HG03175 (cell line): Measurements from ENCODE around the gene SND1.

ENCODE experiments used
- ATAC-seq: cut with Tn5 transposase; IDR thresholded peaks from one replicate; pipeline ENCODE4 v1.9.1; 2021; ENCODE audit warnings: mild to moderate bottlenecking, moderate library complexity; ENCODE audit not compliant: unreplicated experiment

Gene SND1

DNA sequence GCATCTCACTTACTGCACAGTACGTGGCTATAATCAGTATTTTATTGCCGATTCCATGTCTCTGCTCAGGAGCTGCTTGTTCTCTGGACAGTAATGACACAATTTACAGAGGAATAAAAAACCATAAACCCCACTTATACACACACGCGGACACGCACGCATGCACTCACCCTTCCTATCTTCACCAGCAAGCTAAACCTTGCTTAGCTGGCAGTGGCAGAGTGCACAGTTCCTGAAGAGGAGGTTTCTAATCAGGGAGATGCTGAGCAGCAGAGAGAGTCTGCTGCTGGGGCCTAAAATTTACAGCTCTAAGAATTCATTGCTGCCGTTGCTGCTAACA is 66.3 kb downstream of the SND1 start:
- ATAC-seq, result no peak

DNA sequence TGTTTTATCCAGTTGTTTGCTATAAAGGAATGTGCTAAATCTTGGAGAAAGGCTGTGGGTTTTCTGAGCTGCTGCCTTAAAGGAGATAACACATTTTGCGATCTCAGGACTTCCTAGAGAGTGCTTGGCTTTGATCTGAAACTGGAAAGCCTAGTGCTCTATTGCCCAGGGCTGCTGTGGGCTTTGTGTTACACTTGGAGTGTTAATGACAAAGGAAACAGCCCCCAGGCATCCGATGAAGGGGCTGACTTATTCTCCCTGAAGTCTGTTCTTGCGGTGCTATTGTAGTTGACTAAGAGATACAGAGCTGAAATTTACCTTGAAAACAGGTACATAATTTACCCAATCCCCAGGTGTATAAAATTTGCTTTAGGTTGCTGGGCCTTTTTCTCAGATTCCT is 74.5 kb downstream of the SND1 start:
- no peak for ATAC-seq

DNA sequence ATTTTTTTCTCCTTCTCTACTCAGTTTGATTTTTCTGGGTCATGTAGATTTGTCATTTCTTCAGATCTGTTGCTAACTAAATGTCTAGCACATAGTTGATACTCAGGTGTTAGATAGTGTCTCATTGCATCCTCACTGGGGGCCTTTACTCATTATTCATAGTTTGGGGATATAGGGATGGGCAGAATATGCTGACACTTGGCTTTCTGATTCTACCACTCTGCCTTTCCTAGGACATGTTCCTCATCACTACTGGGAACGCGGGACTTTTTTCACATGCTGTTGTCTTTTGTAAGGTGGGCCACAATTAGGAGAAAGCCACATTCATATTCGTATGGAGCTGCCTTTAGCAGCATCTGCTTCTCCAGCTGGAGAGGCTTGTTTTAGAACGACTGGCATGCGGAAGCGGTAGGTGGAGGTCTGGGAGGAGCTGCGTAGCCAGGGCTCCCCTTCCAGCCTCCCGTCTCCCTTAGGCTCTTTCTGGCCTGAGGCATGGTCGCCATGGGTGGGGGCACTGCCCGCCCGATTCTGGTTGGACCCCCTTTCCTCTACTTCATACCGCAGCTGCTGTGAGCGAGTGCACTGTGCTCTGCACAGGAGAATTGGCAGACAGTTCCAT is 78.8 kb downstream of the SND1 start:
- no peak for ATAC-seq

DNA sequence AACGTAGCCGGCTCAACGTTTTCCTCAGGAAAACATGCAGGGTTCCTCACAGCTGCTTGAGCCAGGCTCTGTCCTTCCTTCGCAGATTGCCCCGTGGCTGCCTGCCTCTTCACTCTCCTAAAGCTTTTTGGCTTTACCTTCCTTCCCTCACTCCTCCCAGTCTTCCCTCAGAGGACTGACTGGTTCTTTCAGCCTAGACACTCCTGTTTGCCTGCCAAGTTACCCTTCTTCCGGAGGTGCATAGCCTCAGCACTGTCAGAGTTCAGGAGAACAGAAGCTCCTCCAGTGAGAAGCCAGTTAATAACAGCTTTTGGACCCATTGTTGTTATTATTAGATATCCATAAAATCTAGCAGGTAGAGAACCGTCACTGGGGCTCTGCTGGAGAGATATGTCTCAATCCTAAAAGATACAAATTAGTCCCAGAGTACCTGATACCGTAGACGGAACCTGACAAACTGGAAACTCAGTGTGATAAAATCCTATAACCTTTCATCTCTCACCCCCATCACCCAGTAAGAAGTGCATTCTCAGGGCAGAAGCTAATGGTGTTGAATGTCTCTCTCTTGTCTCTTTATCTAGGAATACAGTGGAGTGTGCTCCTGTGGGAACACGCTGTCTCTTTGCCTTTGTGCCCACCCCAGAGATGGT is 79.6 kb downstream of the SND1 start:
- no peak for ATAC-seq

DNA sequence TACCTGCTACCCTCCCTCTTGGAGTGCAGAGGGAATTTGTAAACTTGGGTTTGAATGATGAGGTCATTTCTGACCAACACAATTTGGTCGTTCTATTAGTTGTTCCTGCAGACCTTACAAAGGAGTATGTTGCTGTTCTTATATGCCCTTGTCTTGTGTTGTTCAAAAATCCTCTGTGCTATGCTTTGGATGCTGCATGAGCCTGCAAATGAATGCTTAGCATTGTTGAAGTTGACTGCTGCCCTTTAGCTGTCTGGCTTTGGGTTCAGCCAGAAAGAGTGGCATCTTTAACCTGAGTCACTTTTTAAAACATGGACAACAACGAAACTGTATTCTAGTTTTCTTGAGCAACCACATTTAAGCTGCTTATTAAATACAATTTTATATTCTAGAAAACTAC is 80.3 kb downstream of the SND1 start:
- no peak for ATAC-seq

DNA sequence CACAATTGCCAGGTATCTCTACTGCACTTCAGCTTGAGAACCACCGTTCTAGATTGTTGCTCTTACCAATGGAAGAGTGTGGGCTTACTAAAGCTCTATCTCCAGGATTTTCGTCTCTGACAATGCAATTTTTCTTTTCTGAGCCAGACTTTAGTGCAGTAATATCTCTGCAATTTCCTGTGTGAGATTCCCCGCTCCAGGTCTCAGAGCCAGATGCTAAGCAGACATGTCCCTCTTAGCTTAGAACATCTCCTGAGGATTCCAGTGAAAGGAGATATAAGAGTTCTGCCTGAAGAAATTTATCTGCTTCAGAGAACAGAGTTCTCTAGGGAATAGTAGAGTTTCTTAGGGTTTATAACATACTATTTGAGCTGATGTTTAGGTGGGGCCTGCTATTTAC is 82.0 kb downstream of the SND1 start:
- no peak for ATAC-seq

DNA sequence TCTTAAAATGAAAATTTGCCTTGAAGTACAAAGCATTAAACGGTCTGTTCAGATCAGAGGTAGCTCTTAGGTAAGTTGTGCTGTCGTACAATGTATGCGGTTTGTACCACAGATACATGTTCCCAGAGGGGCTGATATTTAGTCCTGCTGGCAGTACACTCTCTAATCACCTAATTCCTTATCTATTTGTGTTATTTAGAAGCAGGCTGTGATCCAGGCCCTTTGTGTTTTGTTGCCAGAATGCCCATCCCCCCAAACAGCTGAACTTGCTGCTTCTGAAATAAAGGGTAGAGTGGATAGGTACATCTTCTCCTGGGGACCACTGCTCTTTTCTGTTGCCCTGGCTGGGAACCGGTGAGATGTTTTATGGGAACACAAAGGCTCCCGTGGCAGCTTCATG is 84.5 kb downstream of the SND1 start:
- no peak for ATAC-seq

DNA sequence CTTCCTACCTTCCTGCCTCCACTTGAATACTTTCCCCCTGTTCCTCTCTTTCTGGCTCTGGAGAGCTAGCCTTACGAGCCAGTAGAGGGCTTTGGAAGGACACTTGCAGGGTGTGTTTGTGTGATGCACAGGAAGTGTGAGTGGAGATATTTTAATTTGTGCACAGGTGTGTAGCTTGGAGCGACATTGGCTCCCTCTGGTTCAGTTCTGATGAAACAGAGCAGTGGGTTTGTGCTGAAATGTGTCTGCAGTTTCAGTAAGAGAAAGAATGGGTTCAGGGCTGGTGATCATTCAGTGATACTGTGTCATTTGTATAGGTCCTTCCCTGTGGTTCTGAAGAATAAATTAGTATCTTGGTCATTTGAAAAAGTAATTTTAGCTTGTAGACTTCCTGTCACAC is 86.9 kb downstream of the SND1 start:
- ATAC-seq, result no peak

DNA sequence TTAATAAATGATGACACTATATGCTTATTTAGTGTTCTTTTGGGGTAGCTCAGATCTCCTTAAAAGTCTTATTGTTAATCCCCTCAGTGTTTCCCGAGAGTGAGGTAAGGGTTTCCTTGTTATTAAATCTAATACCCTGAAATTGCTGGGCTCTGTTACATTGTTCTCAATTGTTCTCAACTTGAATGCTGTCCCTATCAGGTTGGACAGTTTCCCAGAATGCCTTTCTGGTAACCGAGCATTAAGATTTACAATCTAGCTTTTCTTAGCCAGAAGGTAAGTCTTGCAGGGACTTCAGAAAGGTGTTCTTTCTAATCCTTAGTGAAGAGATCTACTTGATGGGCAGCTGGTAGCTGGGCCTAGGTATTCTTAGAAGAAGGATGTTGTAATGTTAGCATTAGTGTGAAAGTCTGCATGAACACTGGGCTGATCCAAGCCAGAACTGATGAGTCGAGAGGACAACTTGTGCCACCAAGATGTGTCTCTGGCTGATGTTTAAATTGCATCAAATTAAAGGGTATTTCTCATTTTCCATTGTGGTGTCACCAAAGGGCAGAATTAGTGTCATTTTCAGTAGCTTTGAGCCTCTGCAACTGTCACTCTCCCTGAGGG is 89.9 kb downstream of the SND1 start:
- no peak for ATAC-seq

DNA sequence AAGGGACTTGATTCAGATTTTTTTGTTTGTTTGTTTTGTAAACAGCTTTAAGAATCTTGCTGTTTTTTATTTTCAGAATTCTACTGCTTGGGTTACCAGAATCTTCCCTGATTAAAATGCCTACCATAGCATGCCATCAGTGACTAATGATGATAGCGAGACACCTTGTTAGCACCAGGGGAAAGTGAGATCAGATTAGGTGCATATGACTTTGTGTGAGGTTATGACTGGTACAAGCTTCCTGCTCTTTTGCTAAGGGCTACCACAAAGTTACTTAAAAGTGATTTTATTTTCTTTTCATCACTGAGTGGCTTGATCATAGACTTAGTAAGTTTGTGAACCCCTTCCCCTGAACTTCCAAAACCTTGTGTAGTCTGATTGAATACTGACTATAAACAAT is 93.5 kb downstream of the SND1 start:
- no peak for ATAC-seq

DNA sequence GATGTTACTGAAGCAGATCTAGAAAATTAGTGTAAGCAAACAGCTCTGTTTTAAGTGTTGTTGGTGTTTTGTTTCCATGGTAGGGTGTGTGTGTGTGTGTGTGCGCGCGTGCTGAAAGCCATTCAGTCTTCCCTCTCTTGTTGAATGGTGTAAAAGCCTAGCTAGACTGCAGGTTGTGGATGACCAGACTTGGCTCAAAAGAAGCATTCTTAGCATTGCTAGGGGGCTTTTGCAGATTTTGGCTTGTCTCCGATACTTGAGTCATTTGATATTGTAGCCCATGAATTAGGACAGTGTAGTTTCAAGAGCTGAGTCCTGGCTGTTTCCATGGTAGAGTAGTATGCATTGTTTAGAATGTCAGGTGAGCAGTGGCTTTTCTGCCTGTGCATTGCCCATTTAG is 99.1 kb downstream of the SND1 start:
- ATAC-seq, result no peak

DNA sequence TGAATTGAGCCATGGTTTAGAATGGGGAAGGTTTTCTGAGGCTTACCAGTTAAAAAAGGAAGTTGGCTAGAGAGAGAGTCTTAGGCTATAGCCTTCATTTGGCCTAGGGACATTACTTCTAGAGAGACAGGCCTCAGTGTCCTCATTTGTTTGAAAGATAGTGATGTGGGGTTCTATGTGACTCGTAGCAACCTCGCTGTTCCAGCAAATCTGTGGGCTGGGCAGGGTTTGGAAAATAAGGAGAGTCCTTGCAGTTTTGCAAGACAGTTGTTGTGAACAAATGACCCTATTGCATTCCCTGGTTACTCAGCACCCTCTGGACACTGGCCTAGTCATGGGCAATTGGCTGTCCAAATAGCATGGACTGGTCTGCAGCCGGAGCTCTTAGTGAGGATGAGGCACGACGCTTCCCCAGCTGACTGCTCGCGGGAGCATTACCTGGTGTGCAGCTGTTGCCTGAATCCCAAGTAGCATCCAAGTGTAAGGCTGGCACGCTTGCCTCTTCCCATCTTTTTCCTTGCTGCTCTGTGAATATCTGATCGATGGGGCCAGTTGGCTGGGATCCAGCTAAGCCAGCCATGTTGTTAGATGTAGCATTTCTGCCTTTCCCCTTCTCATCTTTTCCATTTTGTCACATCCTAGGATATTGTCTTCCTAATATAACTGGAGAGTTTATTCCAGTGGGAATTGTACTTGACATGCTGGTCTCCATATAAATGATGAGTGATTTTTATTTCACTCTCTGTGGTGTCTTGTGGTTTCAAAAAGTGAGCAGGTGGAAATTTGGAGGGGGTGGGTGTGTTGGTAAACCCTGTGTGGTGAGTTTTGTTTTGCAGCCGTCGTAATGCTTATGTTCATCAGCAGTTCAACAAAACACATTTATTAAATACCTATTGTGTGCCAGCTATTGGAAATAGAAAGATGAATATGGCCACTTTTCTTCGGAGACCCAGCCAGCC is 99.8 kb downstream of the SND1 start:
- no peak for ATAC-seq

DNA sequence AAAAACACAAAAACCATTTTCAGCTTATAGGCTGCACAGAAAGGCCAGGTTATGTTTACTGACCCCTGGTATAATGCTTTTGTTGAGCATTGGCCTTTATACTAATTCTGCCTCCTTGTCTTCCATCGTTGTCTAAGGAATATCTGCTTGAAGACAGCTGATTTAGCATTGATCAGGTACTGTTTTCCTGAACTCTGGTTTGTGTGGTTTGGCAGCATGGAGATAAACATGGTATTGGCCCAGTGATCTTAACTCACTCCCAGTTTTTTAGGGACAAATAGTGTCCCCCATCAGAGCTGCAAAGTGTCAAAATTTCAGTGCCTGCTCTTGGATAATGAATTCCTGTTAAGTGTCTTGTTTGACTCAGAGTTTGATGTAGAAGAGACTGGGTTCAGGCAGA is 100.8 kb downstream of the SND1 start:
- ATAC-seq, result no peak

DNA sequence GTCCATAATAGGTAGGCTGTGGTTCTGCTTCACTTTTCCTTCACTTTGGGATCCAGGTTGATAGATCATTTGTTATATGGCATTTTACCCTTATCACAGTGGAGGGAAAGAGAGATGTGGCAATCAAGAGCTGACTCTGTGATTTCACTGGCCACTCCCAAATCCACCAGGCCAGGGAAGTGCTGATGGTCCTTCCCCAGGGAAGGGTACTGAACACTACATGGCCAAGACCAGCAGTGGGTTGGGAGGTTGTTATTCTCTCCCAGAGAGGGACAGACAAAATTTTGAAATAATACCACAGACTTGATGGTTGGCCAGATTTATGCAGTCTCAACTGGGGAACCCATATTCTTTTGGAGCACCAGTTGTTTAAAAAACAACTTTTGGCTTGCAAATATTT is 102.5 kb downstream of the SND1 start:
- ATAC-seq, result no peak

DNA sequence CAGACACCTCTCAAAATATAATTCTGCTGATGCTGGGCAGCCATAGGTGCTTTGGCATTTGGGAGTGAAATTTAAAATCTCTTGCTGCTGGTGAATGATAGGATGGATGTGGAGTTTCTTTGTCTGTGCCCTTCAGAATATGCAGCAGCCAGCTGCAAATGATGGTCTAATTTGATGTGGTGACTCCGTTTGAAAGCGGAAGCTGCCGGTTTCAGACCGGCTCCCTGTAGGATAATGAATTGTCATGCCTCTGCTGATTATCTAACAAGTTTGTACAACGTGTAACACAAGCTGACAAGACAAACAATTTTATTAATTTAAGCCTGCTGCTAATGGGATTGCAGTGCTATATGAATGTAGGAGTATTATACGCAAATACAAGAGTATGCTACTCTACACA is 103.5 kb downstream of the SND1 start:
- no peak for ATAC-seq

DNA sequence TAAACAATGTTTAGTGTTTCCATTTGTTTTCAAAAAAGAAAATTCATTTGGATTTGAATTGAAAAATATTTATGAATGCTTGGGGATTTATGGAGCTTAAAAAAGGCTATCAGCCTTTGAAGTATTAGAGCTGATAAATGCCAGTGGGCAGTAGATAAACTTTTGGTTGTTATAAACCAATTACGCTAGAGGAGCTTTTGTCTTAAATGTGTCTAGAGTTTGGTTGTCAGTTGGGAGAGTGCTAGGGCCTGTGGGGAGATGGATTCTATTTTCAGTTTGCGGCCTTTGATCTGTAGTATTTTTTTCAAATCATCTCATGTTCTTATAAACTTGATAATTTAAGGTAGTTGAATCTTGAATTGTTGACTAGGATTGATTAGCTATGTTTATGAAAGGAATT is 104.0 kb downstream of the SND1 start:
- ATAC-seq, result no peak

DNA sequence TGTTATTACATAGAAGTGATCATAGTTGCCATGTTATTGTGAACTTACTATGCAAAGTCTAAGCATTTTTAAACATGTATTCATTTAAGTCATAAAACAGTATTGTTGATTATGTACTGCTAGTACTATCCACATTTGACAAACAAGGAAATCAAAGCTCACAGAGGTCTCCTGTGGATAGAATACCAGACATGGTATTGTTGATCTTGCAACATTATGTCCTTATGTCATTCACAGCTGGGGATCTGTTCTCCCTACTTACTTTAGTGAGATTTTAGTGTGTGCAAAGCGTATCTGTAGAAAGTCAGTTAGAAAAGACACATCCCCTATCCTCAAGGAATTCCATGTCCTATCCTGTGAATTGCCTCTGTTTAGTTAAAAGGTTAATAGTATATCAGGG is 106.1 kb downstream of the SND1 start:
- no peak for ATAC-seq

DNA sequence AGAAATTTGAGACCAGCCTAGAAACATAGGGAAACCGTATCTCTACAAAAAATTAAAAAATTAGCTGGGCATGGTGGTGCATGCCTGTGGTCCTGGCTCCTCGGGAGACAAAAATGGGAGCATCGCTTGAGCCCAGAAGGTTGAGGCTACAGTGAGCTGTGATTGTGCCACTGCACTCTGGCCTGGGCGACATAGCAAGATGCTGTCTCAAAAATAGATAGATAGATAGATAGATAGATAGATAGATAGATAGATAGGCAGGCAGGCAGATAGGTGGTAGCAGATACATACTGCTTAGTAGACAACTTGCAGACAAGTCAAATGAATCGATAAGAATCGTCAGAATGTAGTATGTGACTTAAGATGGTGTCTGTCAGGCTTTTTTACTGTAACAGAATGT is 106.9 kb downstream of the SND1 start:
- ATAC-seq, result no peak

DNA sequence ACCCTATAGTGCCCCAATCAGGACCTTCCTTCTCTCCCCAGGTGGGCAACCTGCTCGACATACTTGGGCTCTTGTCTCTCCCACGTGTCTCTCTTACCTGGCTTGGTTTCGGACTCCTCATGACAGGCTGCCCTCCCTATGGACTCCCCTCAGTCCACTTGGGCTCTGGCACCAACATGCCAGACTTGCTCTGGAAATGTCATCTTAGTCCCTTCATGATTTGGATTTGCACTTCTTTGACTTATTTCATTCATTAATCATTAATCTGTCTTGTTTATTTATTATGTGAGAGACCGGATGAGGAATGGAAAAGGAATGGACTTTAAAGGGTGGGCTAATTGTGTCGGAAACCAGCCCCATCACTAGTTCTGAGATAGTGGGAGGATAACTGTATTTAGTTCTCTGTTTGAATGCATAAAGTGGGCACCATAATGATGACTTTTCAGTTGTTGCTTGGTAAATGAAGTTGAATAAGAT is 108.0 kb downstream of the SND1 start:
- ATAC-seq, result no peak

DNA sequence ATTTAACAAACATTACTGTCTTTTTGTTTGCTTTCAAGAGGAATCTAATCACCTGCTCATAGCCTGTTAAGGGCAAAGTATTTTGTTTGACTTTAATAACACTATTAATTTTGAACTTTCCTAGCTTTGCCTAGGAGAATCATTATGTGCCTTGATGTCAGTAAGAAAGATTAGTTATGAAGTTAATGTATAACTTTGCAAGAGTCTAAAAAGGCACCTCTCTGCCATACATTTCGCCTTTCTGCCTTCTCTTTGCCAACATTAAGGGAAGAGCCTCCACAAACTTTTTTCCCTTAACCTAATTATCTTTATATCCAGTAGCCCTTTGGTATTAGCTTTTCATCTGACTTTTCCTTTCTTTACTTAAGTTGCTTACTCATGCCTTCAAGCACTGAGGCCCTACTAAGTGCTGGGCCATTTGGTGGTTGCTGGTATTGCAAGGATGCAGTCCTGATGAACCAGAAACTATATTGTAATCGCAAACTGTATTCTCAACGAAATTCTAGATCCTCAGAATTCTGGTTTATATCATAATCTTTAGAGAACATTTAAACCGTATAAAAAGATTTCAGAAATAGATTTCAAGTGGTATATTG is 108.5 kb downstream of the SND1 start:
- no peak for ATAC-seq

DNA sequence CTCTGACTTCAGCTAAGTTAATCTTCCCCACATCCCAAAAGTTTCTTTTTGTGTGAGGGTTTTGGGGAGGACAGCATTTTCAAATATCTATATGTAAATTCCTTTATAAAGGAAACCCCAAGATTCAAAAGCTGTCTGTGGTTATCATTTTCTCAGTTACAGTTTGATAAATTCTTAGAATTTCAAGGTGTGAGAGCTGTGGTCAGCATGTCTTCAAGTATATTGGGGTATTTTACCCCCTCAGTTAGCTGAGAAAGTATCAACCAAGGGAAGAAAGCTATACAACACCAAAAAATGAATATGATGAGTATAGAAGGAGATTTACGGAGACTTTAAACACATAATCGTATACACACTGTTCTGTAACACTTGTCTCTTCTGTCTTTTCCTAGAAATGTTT is 109.2 kb downstream of the SND1 start:
- ATAC-seq, result no peak
